Ecto neural progenitor cell (in vitro differentiated cells): ENCODE results near the gene NHLH1.

Experiments
- DNase-seq: peaks from one replicate; pipeline ENCODE4 v3.0.0-alpha.2; 2018; ENCODE audit warnings: low spot score

Gene NHLH1

DNA sequence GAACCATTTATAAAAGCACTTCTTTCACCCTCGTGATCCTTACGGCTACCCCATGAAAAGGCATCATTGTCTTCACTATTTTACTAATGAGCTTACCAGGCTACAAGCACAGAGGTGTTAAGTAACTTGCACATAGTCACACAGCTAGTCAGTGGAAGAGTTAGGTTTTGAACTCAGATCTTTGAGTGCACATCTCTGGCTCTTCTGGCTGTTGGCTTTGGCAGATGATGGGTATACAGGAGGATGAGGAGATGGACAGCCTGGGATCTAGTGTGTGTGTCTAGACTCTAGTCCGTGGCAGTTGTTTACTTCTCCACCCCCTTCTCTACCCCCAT is 45.1 kb downstream of the NHLH1 start:
- DNase-seq: no peak

DNA sequence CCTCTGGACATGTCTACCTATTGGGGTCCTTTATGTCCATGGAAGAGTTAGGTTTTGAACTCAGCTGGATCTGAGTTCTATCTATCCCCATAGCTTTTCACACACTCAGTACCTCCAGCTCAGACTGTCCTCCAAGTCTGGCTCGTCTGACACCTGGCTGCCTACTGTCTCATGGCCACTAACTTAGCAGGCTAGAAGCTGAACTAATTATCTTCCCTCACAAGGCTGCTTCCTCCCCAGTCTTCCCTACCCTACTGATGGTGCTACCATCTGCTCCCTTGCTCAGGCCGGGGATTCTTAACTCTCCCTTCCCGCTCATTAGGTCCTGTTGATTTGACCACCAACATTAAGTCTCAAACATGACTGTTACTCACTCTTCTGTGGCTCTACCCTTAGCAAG is 46.8 kb downstream of the NHLH1 start:
- DNase-seq: peak; percentile 27

DNA sequence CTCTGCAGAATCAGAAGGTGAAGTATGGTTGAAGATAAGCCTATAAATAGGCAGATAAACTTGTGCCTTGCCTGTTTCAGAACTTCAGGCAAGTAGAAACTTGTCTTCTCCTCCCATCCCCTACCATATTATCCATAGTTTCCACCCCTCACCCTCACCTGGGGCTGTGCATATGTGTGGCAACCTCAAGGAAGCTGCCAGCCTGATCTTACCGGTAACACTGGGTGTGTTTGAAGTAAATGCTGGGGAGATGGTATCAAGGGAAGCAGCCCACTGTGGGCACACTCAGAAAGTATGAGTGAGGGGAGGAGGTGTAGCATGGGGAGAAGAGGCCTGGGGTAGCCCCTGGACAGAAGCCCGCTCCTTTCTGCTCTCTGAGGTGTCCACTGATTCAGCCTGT is 48.0 kb downstream of the NHLH1 start:
- no peak for DNase-seq

DNA sequence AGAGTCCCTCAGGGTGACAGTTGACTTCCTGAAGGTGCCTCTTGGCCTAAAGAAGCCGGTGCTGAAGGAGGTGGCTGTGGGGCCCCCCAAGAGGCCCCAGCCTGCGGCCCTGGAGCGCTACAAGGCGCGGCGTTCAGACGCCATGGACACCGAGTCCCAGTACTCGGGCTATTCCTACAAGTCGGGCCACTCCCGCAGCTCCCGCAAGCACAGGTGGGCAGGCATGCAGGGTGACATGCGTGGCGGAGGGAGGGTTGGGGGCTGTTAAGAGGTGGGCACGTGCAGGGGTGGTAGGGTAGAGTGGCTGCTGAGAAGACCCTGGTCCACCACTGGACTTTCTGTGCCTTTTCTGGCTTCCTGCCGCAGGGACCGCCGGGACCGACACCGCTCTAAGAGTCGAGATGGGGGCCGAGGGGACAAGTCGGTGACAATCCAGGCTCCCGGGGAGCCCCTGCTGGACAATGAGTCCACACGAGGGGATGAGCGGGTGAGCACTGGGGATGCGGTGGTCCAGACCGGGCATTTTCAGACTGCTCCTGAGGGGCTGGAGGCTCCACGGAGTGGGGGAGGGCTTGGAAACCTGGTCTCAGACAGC is 48.9 kb downstream of the NHLH1 start:
- DNase-seq: no peak

DNA sequence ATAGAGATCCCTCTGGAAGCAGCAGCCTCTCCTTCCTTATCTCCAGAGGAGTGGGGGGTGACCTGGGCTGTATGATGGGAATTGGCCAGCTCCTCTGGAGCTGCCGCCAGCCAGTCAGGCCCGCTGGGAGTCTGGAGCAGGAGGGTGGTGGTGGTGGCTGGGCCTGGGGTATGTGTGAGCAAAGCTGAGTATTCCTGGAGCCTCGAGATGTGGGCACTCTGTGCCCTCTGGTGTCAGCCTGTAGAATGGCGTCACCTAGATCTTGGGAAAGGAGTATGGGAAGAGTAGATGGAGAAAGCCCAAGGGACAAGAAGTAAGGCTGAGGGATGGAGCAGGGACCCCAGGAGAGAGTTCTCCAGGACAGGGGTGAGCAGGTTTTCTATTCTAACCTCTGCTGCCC is 49.5 kb downstream of the NHLH1 start:
- no peak for DNase-seq

DNA sequence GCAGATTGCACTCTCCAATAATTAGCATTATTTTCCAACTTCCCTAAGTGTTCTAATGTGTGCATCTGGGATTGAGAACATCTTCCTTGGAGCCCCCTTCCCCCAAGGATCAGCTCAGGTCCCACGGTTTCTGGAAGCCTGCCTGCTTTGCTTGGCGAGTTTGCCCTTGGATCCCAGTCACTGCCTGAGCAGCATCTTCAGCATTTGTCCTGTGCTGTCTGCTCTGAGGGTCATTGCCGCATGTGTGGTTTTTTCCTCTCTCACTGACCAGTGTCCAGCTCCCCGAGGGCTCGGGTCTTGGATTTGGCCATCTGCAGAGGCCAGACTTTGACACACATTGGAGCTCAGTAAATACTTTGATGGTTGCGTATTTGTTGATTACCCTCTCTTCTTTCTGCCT is 51.6 kb downstream of the NHLH1 start:
- no peak for DNase-seq

DNA sequence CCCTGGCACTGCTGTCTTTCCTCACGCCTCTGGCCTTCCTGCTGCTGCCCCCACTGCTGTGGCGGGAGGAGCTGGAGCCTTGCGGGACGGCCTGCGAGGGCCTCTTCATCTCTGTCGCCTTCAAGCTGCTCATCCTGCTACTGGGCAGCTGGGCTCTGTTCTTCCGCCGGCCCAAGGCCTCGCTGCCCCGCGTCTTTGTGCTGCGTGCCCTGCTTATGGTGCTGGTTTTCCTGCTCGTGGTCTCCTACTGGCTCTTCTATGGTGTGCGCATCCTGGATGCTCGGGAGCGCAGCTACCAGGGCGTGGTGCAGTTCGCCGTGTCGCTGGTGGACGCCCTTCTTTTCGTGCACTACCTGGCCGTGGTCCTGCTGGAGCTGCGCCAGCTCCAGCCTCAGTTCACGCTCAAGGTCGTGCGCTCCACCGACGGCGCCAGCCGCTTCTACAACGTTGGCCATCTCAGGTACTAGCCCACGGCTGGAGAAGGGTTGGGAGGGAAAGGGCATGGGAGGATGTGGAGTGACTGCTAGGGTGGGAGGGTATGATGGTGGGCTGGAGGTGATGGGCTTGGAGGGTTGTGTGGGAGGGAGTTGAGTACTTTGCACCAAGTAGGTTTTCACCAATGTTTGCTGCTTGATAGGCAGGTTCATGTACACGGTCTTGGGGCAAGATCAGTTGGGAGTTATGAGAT is 52.4 kb downstream of the NHLH1 start:
- DNase-seq: no peak

DNA sequence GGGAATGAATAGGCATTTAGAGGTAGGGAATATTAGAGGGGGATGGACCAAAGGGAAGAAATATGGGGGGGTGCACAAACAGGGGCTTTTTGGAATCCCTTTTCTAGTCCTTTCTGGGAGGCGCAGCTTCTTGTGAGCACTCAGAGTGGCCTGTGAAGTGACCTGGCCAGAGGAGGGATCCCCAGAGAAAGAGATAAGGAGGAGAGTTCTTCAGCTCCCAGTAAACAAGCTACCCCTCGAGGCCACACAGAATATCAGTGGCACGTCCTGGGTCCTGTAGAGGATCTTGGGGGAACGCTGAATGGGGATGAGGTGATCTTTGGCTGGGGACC is 52.9 kb downstream of the NHLH1 start:
- no peak for DNase-seq

DNA sequence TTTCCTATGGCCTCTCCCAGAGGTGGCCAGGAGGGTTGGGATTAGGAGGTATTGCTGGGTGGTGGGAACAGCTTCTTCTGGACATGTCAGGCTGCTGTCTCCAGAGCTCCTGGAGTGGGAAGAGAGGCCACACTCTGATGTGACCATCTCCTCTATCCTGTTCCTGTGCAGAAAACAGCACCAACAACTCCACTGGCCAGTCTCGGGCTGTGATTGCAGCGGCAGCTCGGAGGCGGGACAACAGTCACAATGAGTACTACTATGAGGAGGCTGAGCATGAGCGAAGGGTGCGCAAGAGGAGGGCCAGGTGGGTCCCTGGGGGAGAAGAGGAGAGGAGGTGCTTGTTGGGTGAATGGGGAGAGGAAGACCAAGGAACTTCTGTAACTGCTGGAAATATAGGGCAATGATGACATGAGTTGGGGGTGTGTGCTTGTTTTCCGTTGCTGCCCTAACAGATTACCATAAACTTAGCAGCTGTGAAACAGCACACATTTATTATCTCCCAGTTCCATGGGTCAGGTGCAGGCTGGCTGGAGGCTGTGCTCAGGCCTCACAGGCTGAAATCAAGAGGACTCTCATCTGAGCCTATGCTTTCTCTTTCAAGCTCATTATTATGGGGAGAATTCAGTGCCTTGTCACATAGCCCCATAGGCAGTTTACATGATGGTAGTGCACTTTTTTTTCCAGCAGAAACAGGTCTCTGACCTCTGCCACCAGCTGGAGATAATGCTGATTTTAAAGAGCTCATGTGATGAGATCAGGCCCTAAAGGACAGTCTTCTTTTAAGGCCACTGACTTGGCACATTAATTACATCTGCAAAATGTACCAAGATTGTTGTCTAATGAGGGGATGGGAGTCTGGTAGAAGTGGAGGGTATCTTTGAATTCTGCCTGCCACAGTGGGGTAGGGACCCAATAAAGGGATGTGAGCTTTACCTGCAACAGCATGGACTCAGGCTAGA is 54.3 kb downstream of the NHLH1 start:
- peak; percentile 30 for DNase-seq

DNA sequence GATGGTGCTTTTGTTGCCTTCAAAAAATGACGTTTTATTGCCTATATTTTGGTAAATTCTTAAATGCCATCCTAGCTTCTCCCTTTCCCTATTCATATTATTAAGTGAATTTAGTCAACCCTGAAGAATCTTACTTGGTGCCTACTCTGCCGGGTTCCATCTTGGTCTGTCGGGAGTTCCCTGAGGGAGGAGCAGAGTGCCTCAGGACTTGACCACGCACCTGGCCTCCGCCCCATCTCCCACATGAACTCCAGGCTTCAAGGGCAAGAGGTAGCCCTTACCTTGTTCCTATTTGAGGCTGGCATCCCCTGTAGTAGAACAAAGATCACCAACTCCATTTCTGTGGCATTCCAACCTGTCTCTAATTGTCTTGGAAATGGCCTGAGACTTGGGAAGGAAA is 55.0 kb downstream of the NHLH1 start:
- DNase-seq: no peak
